HepG2 (cell line): ENCODE results near the gene C19orf85. TPM values are rescaled to one million over a fixed set of nuclear protein-coding genes. Genes with fewer than 3 reads are reported as not detected.
A peak's percentile ranks its signal among the peaks of the same experiment; 100 is the strongest.

Experiments
- ATF7-NPFF ChIP-seq: sonication (generic); formaldehyde crosslinking; IDR thresholded peaks from 2 replicates; pipeline ENCODE4 v1.8.1; 2023; ENCODE audit warnings: mild to moderate bottlenecking, low read depth, missing genetic modification reagents, moderate library complexity
- BHLHE40 ChIP-seq: IDR thresholded peaks from 2 replicates; pipeline ENCODE4 v1.6.1; 2011; ENCODE audit warnings: low read length, improper control_type of control experiment
- CBX2 ChIP-seq, 2 experiments: fragments of 200-600 bp in 1 of 2; sonication (generic); formaldehyde crosslinking in 1 of 2; IDR thresholded peaks; 2 replicates each; pipeline versions ENCODE4 v1.7.0 to v1.8.1; 2018 to 2022; ENCODE audit warnings: low read depth in 2 of 2, low read length in 1 of 2, mild to moderate bottlenecking in 1 of 2, missing genetic modification reagents in 1 of 2
- EHMT2 ChIP-seq: fragments of 200-600 bp; sonication (generic); IDR thresholded peaks from 2 replicates; pipeline ENCODE4 v1.7.0; 2017; ENCODE audit warnings: antibody characterized with exemption, low read depth, low read length, borderline replicate concordance
- GPN1 ChIP-seq: sonication (generic); formaldehyde crosslinking; IDR thresholded peaks from 2 replicates; pipeline ENCODE4 v1.5.1; 2020; ENCODE audit warnings: missing genetic modification reagents, borderline replicate concordance
- JUN ChIP-seq: sonication (generic); formaldehyde crosslinking; IDR thresholded peaks from 2 replicates; pipeline ENCODE4 v1.4.0; 2020; ENCODE audit warnings: mild to moderate bottlenecking, missing genetic modification reagents
- KDM4B ChIP-seq: sonication (generic); formaldehyde crosslinking; IDR thresholded peaks from 2 replicates; pipeline ENCODE4 v1.4.0; 2020; ENCODE audit warnings: missing genetic modification reagents
- KLF6 ChIP-seq: IDR thresholded peaks from 2 replicates; pipeline ENCODE4 v1.8.0; 2016; ENCODE audit warnings: missing biosample characterization, missing genetic modification reagents
- MXD4 ChIP-seq: IDR thresholded peaks from 2 replicates; pipeline ENCODE4 v1.6.1; 2016; ENCODE audit warnings: mild to moderate bottlenecking, missing biosample characterization, missing genetic modification reagents
- MXI1 ChIP-seq: IDR thresholded peaks from 3 replicates; pipeline ENCODE4 v1.6.1; 2012; ENCODE audit warnings: low read depth, low read length, inconsistent platforms, borderline replicate concordance
- NCOA1 ChIP-seq: sonication (generic); formaldehyde crosslinking; IDR thresholded peaks from 2 replicates; pipeline ENCODE4 v1.9.0; 2021; ENCODE audit warnings: missing genetic modification reagents
- NONO ChIP-seq, 2 experiments: fragments of 450-650 bp in 1 of 2; sonication (generic) in 1 of 2; formaldehyde crosslinking in 1 of 2; IDR thresholded peaks in 1 of 2; conservative IDR thresholded peaks in 1 of 2; 2 replicates each; pipeline versions ENCODE4 v1.6.1 to v1.8.0; 2017 to 2022; ENCODE audit warnings: mild to moderate bottlenecking in 1 of 2, missing genetic modification reagents in 1 of 2, moderate library complexity in 1 of 2
- PPARG ChIP-seq: conservative IDR thresholded peaks from 2 replicates; pipeline ENCODE4 v1.6.1; 2016; ENCODE audit warnings: missing biosample characterization, missing genetic modification reagents
- REST ChIP-seq, 2 experiments: IDR thresholded peaks; 2 replicates each; pipeline ENCODE4 v1.6.1; 2011 to 2012; ENCODE audit warnings: low read length in 2 of 2, borderline replicate concordance in 1 of 2, low read depth in 1 of 2, mild to moderate bottlenecking in 1 of 2, moderate library complexity in 1 of 2
- SKI ChIP-seq: fragments of 450-650 bp; IDR thresholded peaks from one replicate; pipeline ENCODE4 v1.6.1; 2018; ENCODE audit warnings: mild to moderate bottlenecking; ENCODE audit not compliant: partially characterized antibody
- SNAI1 ChIP-seq: sonication (generic); formaldehyde crosslinking; IDR thresholded peaks from 2 replicates; pipeline ENCODE4 v1.5.0; 2020; ENCODE audit warnings: mild to moderate bottlenecking, missing genetic modification reagents, borderline replicate concordance
- SRSF4 ChIP-seq: fragments of 200-400 bp; formaldehyde crosslinking; IDR thresholded peaks from one replicate; pipeline ENCODE4 v1.6.1; 2018; ENCODE audit warnings: mild to moderate bottlenecking, low read depth, low read length, moderate library complexity; ENCODE audit not compliant: poor library complexity, severe bottlenecking
- ZNF232 ChIP-seq: sonication (generic); formaldehyde crosslinking; IDR thresholded peaks from 2 replicates; pipeline ENCODE4 v1.4.0; 2020; ENCODE audit warnings: missing genetic modification reagents, borderline replicate concordance
- ZNF563 ChIP-seq: sonication (generic); formaldehyde crosslinking; IDR thresholded peaks from 2 replicates; pipeline ENCODE4 v1.8.0; 2022; ENCODE audit warnings: mild to moderate bottlenecking, moderate library complexity, missing genetic modification reagents
- ZNF607 ChIP-seq: sonication (generic); formaldehyde crosslinking; IDR thresholded peaks from 2 replicates; pipeline ENCODE4 v1.5.1; 2020; ENCODE audit warnings: missing genetic modification reagents, mild to moderate bottlenecking, borderline replicate concordance
- polyA plus RNA-seq, 8 experiments: library from polyadenylated mRNA; depleted of rRNA in 3 of 8; stranded (reverse) in 7 of 8; unstranded in 1 of 8; fragments of >200 nt; fragmentation: Illumina TruSeq in 4 of 8; extraction: Trizol in 4 of 8; gene quantifications; 2 replicates each; pipeline versions ENCODE4 v1.2.1 to v1.2.3, GENCODE V29; 2011 to 2016; ENCODE audit warnings: low read depth in 4 of 8, missing spikeins in 1 of 8, mixed read lengths in 1 of 8; ENCODE audit not compliant: insufficient read depth in 1 of 8
- total RNA-seq, 5 experiments: library from RNA; depleted of rRNA; stranded (reverse); fragments of >200 nt; fragmentation: Illumina TruSeq; extraction: Trizol; gene quantifications; 2 replicates each; pipeline ENCODE4 v1.2.3, GENCODE V29; 2016; ENCODE audit warnings: low read depth in 1 of 5
- TF ChIP-seq, protein P1 (sequence below), 2 experiments: fragments of 450-650 bp in 1 of 2; sonication (generic) in 1 of 2; formaldehyde crosslinking; IDR thresholded peaks; 2 replicates each; pipeline versions ENCODE4 v1.5.0 to v1.8.0; 2020 to 2022; ENCODE audit warnings: mild to moderate bottlenecking in 1 of 2, missing genetic modification reagents in 1 of 2
- TF ChIP-seq, protein P2 (sequence below): sonication (generic); formaldehyde crosslinking; IDR thresholded peaks from 2 replicates; pipeline ENCODE4 v1.5.0; 2020; ENCODE audit warnings: mild to moderate bottlenecking, missing genetic modification reagents, moderate library complexity

The C19orf85 gene
- total and polyA plus RNA-seq, 2 of the 13 experiments (the other 11 are each of a cell fraction or from before 2014, with no cell fraction given): not detected

GRCh38 chr19:55503502-55504251 lies 39.1 kb upstream of the C19orf85 start (continued):
- TF ChIP-seq ZNF232 (no peak), MXD4 (CRISPR knock-in tag) (peak; percentile 52; the same call in 1 of the 2 replicates), CBX2 (IDR thresholded peaks at IDR 0.05; ENCODE audit: low read depth, low read length) (no peak), CBX2 (CRISPR knock-in tag; IDR thresholded peaks at IDR 0.05; ENCODE audit: low read depth) (no peak), MXI1 (no peak; the same call in 2 of the 3 replicates), REST (IDR thresholded peaks at IDR 0.05; ENCODE audit: borderline replicate concordance in 1 of 2, low read depth in 1 of 2, low read length in 2 of 2) (no peak), SKI (no peak), ZNF607 (CRISPR knock-in tag) (no peak), GPN1 (CRISPR knock-in tag) (no peak), NCOA1 (CRISPR knock-in tag) (0 out of 2 replicates have a peak, but pooled peaks have one; percentile 41), SNAI1 (CRISPR knock-in tag) (no peak), SRSF4 (no peak), KDM4B (0 out of 2 replicates have a peak, but pooled peaks have one; percentile 30), PPARG (CRISPR knock-in tag) (no peak), EHMT2 (no peak), JUN (CRISPR knock-in tag) (no peak), ZNF563 (CRISPR knock-in tag) (0 out of 2 replicates have a peak, but pooled peaks have one; percentile 12), KLF6 (CRISPR knock-in tag) (peak; percentile 75; the same call in 1 of the 2 replicates), ATF7-NPFF (CRISPR knock-in tag) (peak; percentile 43; the same call in 1 of the 2 replicates), NONO (IDR thresholded peaks at IDR 0.05) (no peak), NONO (CRISPR knock-in tag; conservative IDR thresholded peaks at IDR 0.05) (no peak; the same call in 1 of the 2 replicates), BHLHE40 (peak; percentile 81)
- TF ChIP-seq, protein P1, sequence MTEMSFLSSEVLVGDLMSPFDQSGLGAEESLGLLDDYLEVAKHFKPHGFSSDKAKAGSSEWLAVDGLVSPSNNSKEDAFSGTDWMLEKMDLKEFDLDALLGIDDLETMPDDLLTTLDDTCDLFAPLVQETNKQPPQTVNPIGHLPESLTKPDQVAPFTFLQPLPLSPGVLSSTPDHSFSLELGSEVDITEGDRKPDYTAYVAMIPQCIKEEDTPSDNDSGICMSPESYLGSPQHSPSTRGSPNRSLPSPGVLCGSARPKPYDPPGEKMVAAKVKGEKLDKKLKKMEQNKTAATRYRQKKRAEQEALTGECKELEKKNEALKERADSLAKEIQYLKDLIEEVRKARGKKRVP (CRISPR knock-in tag; IDR thresholded peaks at IDR 0.05): 0 out of 4 replicates have a peak, but pooled peaks of 1 of the 2 experiments have one; percentile 12
- TF ChIP-seq, protein P2, sequence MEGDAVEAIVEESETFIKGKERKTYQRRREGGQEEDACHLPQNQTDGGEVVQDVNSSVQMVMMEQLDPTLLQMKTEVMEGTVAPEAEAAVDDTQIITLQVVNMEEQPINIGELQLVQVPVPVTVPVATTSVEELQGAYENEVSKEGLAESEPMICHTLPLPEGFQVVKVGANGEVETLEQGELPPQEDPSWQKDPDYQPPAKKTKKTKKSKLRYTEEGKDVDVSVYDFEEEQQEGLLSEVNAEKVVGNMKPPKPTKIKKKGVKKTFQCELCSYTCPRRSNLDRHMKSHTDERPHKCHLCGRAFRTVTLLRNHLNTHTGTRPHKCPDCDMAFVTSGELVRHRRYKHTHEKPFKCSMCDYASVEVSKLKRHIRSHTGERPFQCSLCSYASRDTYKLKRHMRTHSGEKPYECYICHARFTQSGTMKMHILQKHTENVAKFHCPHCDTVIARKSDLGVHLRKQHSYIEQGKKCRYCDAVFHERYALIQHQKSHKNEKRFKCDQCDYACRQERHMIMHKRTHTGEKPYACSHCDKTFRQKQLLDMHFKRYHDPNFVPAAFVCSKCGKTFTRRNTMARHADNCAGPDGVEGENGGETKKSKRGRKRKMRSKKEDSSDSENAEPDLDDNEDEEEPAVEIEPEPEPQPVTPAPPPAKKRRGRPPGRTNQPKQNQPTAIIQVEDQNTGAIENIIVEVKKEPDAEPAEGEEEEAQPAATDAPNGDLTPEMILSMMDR (CRISPR knock-in tag): peak; percentile 99
